Heart right ventricle (tissue), 16 donors: ENCODE data around the gene OR6C4. TPM values are rescaled to one million over a fixed set of nuclear protein-coding genes. Genes with fewer than 3 reads are reported as not detected.
"Not testable (repeated sequence)": the region's sequence is repeated elsewhere in the genome, so short reads cannot be mapped to it uniquely, and the experiment has no call there.

Experiments
- ATAC-seq, 8 donors: fragments of 200-7000 bp; cut with Tn5 transposase; one replicate each; pipeline ENCODE4 v1.9.1; 2020; ENCODE audit warnings: mild to moderate bottlenecking in 8 of 8, moderate library complexity in 8 of 8, moderate number of reproducible peaks in 1 of 8
- DNase-seq, 2 donors: peaks; one replicate each; pipeline ENCODE4 v3.0.0-alpha.2; 2020
- H3K27ac ChIP-seq, 10 donors: fragments of 200-600 bp; sonication (generic) in 2 of 10; one replicate each; pipeline versions ENCODE4 v1.5.0 to v1.8.0; 2020 to 2022; ENCODE audit warnings: mild to moderate bottlenecking in 3 of 10
- H3K27me3 ChIP-seq, 7 donors: fragments of 200-600 bp; one replicate each; pipeline ENCODE4 v1.8.0; 2021 to 2022; ENCODE audit warnings: mild to moderate bottlenecking in 2 of 7
- H3K36me3 ChIP-seq, 9 donors: fragments of 200-600 bp; sonication (generic) in 1 of 9; one replicate each; pipeline versions ENCODE4 v1.5.0 to v1.8.0; 2020 to 2022; ENCODE audit warnings: mild to moderate bottlenecking in 2 of 9
- H3K4me1 ChIP-seq, 9 donors: fragments of 200-600 bp; sonication (generic) in 1 of 9; one replicate each; pipeline versions ENCODE4 v1.5.0 to v1.8.0; 2020 to 2022; ENCODE audit warnings: mild to moderate bottlenecking in 4 of 9
- H3K4me3 ChIP-seq, 10 donors: fragments of 200-600 bp; sonication (generic) in 2 of 10; one replicate each; pipeline versions ENCODE4 v1.5.0 to v1.8.0; 2020 to 2022; ENCODE audit warnings: mild to moderate bottlenecking in 7 of 10, moderate library complexity in 2 of 10
- H3K9me3 ChIP-seq, 11 donors: fragments of 200-600 bp in 10 of 11; sonication (generic) in 2 of 11; one replicate each; pipeline versions ENCODE4 v1.5.0 to v1.8.0; 2013 to 2022; ENCODE audit warnings: mild to moderate bottlenecking in 2 of 11, control low read depth in 1 of 11, moderate library complexity in 1 of 11
- CTCF ChIP-seq, 9 donors: fragments of 200-600 bp; sonication (generic) in 2 of 9; IDR thresholded peaks; one replicate each; pipeline versions ENCODE4 v1.5.0 to v1.8.0; 2021 to 2022; ENCODE audit warnings: antibody characterized with exemption in 9 of 9, mild to moderate bottlenecking in 5 of 9, moderate library complexity in 1 of 9
- WGBS, 2 donors: extraction: QIAGEN DNeasy Blood & Tissue Kit; methylation state at CpG; one replicate each; pipeline ENCODE4 v1.1.7; 2013; ENCODE audit warnings: inconsistent platforms in 1 of 2; 5-methylcytosine and 5-hydroxymethylcytosine counted together
- intact Hi-C, 10 donors: fragments of 100-400 bp; cut with DNase I; formaldehyde crosslinking; loops; one replicate each; pipeline versions ENCODE4 v1.11.1 to v1.14.2; 2022
- polyA plus RNA-seq, 2 donors: library from polyadenylated mRNA; stranded (reverse); fragments of 200-250 nt; gene quantifications; one replicate each; pipeline ENCODE4 v1.2.3, GENCODE V29; 2013
- total RNA-seq, 10 donors: library from RNA; stranded (reverse); fragmentation: NEBNext Ultra II Directional in 3 of 10; extraction: Animal tissue kit (Norgen Biotek cat#: 25700) in 3 of 10; gene quantifications; one replicate each; pipeline versions ENCODE4 v1.2.1 to v1.2.4, GENCODE V29; 2021 to 2023
- donor health status: Arrhythmogenic right ventricular cardiomyopathy.
- donor health status: ischemic (EF 13 %, LVEDD 7.1; RV severe dilation, severe dysfunction).
- donor health status: healthy with polysubstance abuse.
- donor health status: DM: no; HTN: yes; CAD: no.
- donor health status: DM: no; HTN: no; CAD: no.
- donor health status: ischemic (EF 25% LVEDD 6.9; RV normal size, moderate dysfunction).
- donor health status: ischemic (EF 25% LVEDD 5.7; RV mildly dilated, moderate dysfunction).
- donor health status: healthy.
- donor health status: DM: yes; HTN: yes; CAD: no.
- donor health status: Ischemic cardiomyopathy.
- donor health status: ischemic (EF 35%, LVEDD 5.7; RV mildly dilated, moderate dysfunction).
- donor health status: nonischemic (EF 11% LVEDD 7.7; RV severe dilation, severe dysfunction).
- donor health status: DM: yes; HTN: yes; CAD: no.
- donor health status: PGD.
- donor health status: ischemic (EF 29% LVEDD 5.4; RV normal size, mild dysfunction).
- donor health status: nonischemic (EF 23%, LVEDD 6.1; RV moderate dilation, normal function).

Gene OR6C4
- total and polyA plus RNA-seq, 12 donors = not detected

GRCh38 chr12:55572168-55572567 lies 22.8 kb downstream of the OR6C4 start, which contains the start of gene OR2AP1:
Gene OR2AP1, plus strand, starts transcription at chr12:55572468. Its CDS starts 1,947 bp downstream, at chr12:55574415.
- ATAC-seq (no peak), DNase-seq (no peak)
- Histone ChIP-seq H3K27ac (no peak within 1 kb of the TSS), H3K27me3 (no peaks in the 10 kb centered on the region), H3K9me3 (peaks cover 0 to 38% (median 12%) of the 10 kb centered on the region in 11 donors), H3K4me1 (no peaks in the 10 kb centered on the region), H3K4me3 (no peak within 1 kb of the TSS), H3K36me3 (no peaks in the 10 kb centered on the region)
- no peak for TF ChIP-seq CTCF (IDR thresholded peaks at IDR 0.05)
- intact Hi-C loops = no loop called here
- 74 to 91% methylated on average over 1 of the region's 1 CpG for WGBS, 2 donors

GRCh38 chr12:55582066-55582465 lies 32.7 kb downstream of the OR6C4 start:
- Histone ChIP-seq H3K36me3 (no peaks in the 10 kb centered on the region), H3K9me3 (peaks cover 0 to 27% (median 0%) of the 10 kb centered on the region in 11 donors), H3K4me3 (no peak overlapping the region), H3K27me3 (peaks cover 0 to 7% (median 0%) of the 10 kb centered on the region in 7 donors), H3K4me1 (no peaks in the 10 kb centered on the region), H3K27ac (no peak overlapping the region)
- WGBS, 2 donors = 94 to 97% methylated on average over 2 of the region's 2 CpGs
- ATAC-seq (no peak), DNase-seq (no peak)
- no peak for TF ChIP-seq CTCF (IDR thresholded peaks at IDR 0.05)
- intact Hi-C loops = no loop called here

- Histone ChIP-seq H3K9me3 (peaks cover 0 to 18% (median 0%) of the 10 kb centered on the region in 11 donors), H3K27ac (no peak overlapping the region), H3K36me3 (no peaks in the 10 kb centered on the region), H3K4me3 (no peak overlapping the region), H3K4me1 (no peaks in the 10 kb centered on the region), H3K27me3 (peaks cover 0 to 7% (median 0%) of the 10 kb centered on the region in 7 donors)
- DNase-seq (no peak), ATAC-seq (no peak)
- no peak for TF ChIP-seq CTCF (IDR thresholded peaks at IDR 0.05)
- intact Hi-C loops = no loop called here
- 89 to 90% methylated on average over 2 of the region's 2 CpGs for WGBS, 2 donors
Measured at GRCh38 chr12:55585817-55586216, 36.4 kb downstream of the OR6C4 start.

- intact Hi-C loops, H3K4me1 ChIP-seq, H3K27ac ChIP-seq, ATAC-seq, H3K4me3 ChIP-seq, H3K27me3 ChIP-seq, DNase-seq, H3K36me3 ChIP-seq: not testable (repeated sequence)
- WGBS, 2 donors = 60 to 68% methylated on average over 12 of the region's 12 CpGs
- peaks cover 0 to 12% (median 0%) of the 10 kb centered on the region in 11 donors for H3K9me3 ChIP-seq
Measured at GRCh38 chr12:55590152-55590551, 40.8 kb downstream of the OR6C4 start.

Other genes with a start within 250 kb of the OR6C4 start
- gene OR6C1, start 235.3 kb upstream of the OR6C4 start, total RNA-seq = not detected
- not detected for gene OR6C1, start 235.3 kb upstream of the OR6C4 start, polyA plus RNA-seq
- not detected for gene OR6C3, start 218.9 kb upstream of the OR6C4 start, total RNA-seq
- gene OR6C3, start 218.9 kb upstream of the OR6C4 start, polyA plus RNA-seq = not detected
- not detected for gene OR6C75, start 186.6 kb upstream of the OR6C4 start, total RNA-seq
- not detected for gene OR6C75, start 186.6 kb upstream of the OR6C4 start, polyA plus RNA-seq
- not detected for gene OR6C65, start 149.1 kb upstream of the OR6C4 start, total RNA-seq
- gene OR6C65, start 149.1 kb upstream of the OR6C4 start, polyA plus RNA-seq = not detected
- not detected for gene OR6C76, start 123.3 kb upstream of the OR6C4 start, total RNA-seq
- not detected for gene OR6C76, start 123.3 kb upstream of the OR6C4 start, polyA plus RNA-seq
- not detected for gene OR6C2, start 105.5 kb upstream of the OR6C4 start, total RNA-seq
- not detected for gene OR6C2, start 105.5 kb upstream of the OR6C4 start, polyA plus RNA-seq
- under 1 TPM in 1 of 10 donors, not detected in 9; 0.28 TPM for gene OR6C70, start 79.5 kb upstream of the OR6C4 start, total RNA-seq
- not detected for gene OR6C70, start 79.5 kb upstream of the OR6C4 start, polyA plus RNA-seq
- not detected for gene OR6C68, start 57.2 kb upstream of the OR6C4 start, total RNA-seq
- not detected for gene OR6C68, start 57.2 kb upstream of the OR6C4 start, polyA plus RNA-seq
- not detected for gene OR2AP1, start 22.9 kb downstream of the OR6C4 start, total RNA-seq
- not detected for gene OR2AP1, start 22.9 kb downstream of the OR6C4 start, polyA plus RNA-seq
- gene OR10P1, start 87.3 kb downstream of the OR6C4 start, total RNA-seq = not detected
- gene OR10P1, start 87.3 kb downstream of the OR6C4 start, polyA plus RNA-seq = not detected
- gene ITGA7, start 158.3 kb downstream of the OR6C4 start, total RNA-seq = 100 to 1,000 TPM; 422 to 750 (median 538) TPM
- 100 to 1,000 TPM; 247 to 481 TPM for gene ITGA7, start 158.3 kb downstream of the OR6C4 start, polyA plus RNA-seq
- 100 to 1,000 TPM in 5 of 10 donors, 10 to 100 TPM in 5; 68.3 to 136 (median 101) TPM for gene BLOC1S1, start 166.4 kb downstream of the OR6C4 start, total RNA-seq
- gene BLOC1S1, start 166.4 kb downstream of the OR6C4 start, polyA plus RNA-seq = 100 to 1,000 TPM; 305 to 515 TPM
- gene RDH5, start 170.8 kb downstream of the OR6C4 start, total RNA-seq = 10 to 100 TPM in 6 of 10 donors, 1 to 10 TPM in 4; 4.9 to 25.9 (median 13.6) TPM
- gene RDH5, start 170.8 kb downstream of the OR6C4 start, polyA plus RNA-seq = 10 to 100 TPM; 40.1 to 54.5 TPM
- gene CD63, start 179.4 kb downstream of the OR6C4 start, total RNA-seq = 1,000 to 10,000 TPM in 2 of 10 donors, 100 to 1,000 TPM in 8; 565 to 1,547 (median 768) TPM
- gene CD63, start 179.4 kb downstream of the OR6C4 start, polyA plus RNA-seq = 1,000 to 10,000 TPM; 1,333 to 2,861 TPM
- 10 to 100 TPM in 8 of 10 donors, 1 to 10 TPM in 2; 6.2 to 17.6 (median 12.4) TPM for gene GDF11, start 193.5 kb downstream of the OR6C4 start, total RNA-seq
- 1 to 10 TPM; 3.2 to 8.3 TPM for gene GDF11, start 193.5 kb downstream of the OR6C4 start, polyA plus RNA-seq